SK-N-SH (cell line): Measurements from ENCODE around the gene YBX2. TPM values are rescaled to one million over a fixed set of nuclear protein-coding genes. Genes with fewer than 3 reads are reported as not detected.
A peak's percentile ranks its signal among the peaks of the same experiment; 100 is the strongest.

Experiments
- CTCF ChIA-PET: fragments of 300-600, 350-600 bp; formaldehyde crosslinking; extraction: SDS; loops from one replicate; lab custom pipeline; 2021; lab: Yijun Ruan, JAX
- POLR2A ChIA-PET: fragments of 350-600 bp; sonication (Branson Sonifier 250); formaldehyde crosslinking; extraction: SDS; loops from one replicate; lab custom pipeline; 2020; ENCODE audit warnings: antibody characterized with exemption, inconsistent platforms; lab: Yijun Ruan, JAX
- DNase-seq: peaks from one replicate; pipeline ENCODE4 v3.0.0; 2012
- H2AFZ ChIP-seq: fragments of 200-600 bp; sonication (generic); 2 replicates; pipeline ENCODE4 v1.8.1; 2016; ENCODE audit warnings: antibody characterized with exemption, mild to moderate bottlenecking, low read depth
- H3F3A ChIP-seq: fragments of 200-600 bp; sonication (generic); replicated peaks from 2 replicates; pipeline ENCODE3; 2016; ENCODE audit warnings: antibody characterized with exemption, mild to moderate bottlenecking; ENCODE audit not compliant: insufficient read depth
- H3K27ac ChIP-seq, 2 experiments: fragments of 200-500 bp in 1 of 2; fragments of 200-600 bp in 1 of 2; sonication (Bioruptor generic) in 1 of 2; sonication (generic), shearing (Covaris generic) in 1 of 2; 2 replicates each; pipeline versions ENCODE4 v1.5.1 to v1.6.1; 2014 to 2016; ENCODE audit warnings: low read depth in 2 of 2, inconsistent platforms in 1 of 2, low read length in 1 of 2, mild to moderate bottlenecking in 1 of 2, mixed read lengths in 1 of 2
- H3K27me3 ChIP-seq: fragments of 200-600 bp; sonication (generic), shearing (Covaris generic); 2 replicates; pipeline ENCODE4 v1.6.1; 2016; ENCODE audit warnings: mixed run types; ENCODE audit not compliant: insufficient read depth
- H3K36me3 ChIP-seq, 2 experiments: fragments of 200-500 bp in 1 of 2; fragments of 200-600 bp in 1 of 2; sonication (Bioruptor generic) in 1 of 2; sonication (generic) in 1 of 2; replicated peaks in 1 of 2; 2 replicates each; pipeline versions ENCODE3 to v1.5.1; 2014 to 2016; ENCODE audit warnings: low read length in 1 of 2, mild to moderate bottlenecking in 1 of 2; ENCODE audit not compliant: insufficient read depth in 2 of 2, control insufficient read depth in 1 of 2
- H3K4me1 ChIP-seq, 2 experiments: fragments of 200-500 bp in 1 of 2; fragments of 200-600 bp in 1 of 2; sonication (Bioruptor generic) in 1 of 2; sonication (generic), shearing (Covaris generic) in 1 of 2; 2 replicates each; pipeline versions ENCODE4 v1.5.1 to v1.6.1; 2014 to 2016; ENCODE audit warnings: low read depth in 1 of 2, low read length in 1 of 2, mixed run types in 1 of 2; ENCODE audit not compliant: insufficient read depth in 2 of 2, control insufficient read depth in 1 of 2
- H3K4me2 ChIP-seq: fragments of 200-600 bp; sonication (generic), shearing (Covaris generic); 2 replicates; pipeline ENCODE4 v1.6.1; 2017; ENCODE audit warnings: mixed run types
- H3K4me3 ChIP-seq, 2 experiments: fragments of 200-500 bp in 1 of 2; fragments of 200-600 bp in 1 of 2; sonication (Bioruptor generic) in 1 of 2; sonication (generic), shearing (Covaris generic) in 1 of 2; 2 replicates each; pipeline versions ENCODE4 v1.5.1 to v1.8.1; 2014 to 2016; ENCODE audit warnings: low read depth in 2 of 2, inconsistent platforms in 1 of 2, low read length in 1 of 2, mild to moderate bottlenecking in 1 of 2, mixed read lengths in 1 of 2, moderate library complexity in 1 of 2
- H3K79me2 ChIP-seq: fragments of 200-600 bp; sonication (generic); 2 replicates; pipeline ENCODE4 v1.8.1; 2017; ENCODE audit warnings: mild to moderate bottlenecking; ENCODE audit not compliant: insufficient read depth
- H3K9ac ChIP-seq: fragments of 200-600 bp; sonication (generic); 2 replicates; pipeline ENCODE4 v1.6.1; 2017; ENCODE audit warnings: mixed run types
- H3K9me2 ChIP-seq: fragments of 200-600 bp; sonication (generic); 2 replicates; pipeline ENCODE4 v1.6.1; 2017; ENCODE audit warnings: mixed run types
- H3K9me3 ChIP-seq: fragments of 200-600 bp; sonication (generic); 2 replicates; pipeline ENCODE4 v1.6.1; 2017; ENCODE audit warnings: mixed run types, mild to moderate bottlenecking, moderate library complexity
- H4K20me1 ChIP-seq: fragments of 200-600 bp; sonication (generic); 2 replicates; pipeline ENCODE4 v1.6.1; 2017; ENCODE audit warnings: mild to moderate bottlenecking, mixed run types; ENCODE audit not compliant: insufficient read depth
- CHD2 ChIP-seq: fragments of 150-350 bp; IDR thresholded peaks from 2 replicates; pipeline ENCODE4 v1.6.1; 2018; ENCODE audit warnings: low read length; ENCODE audit not compliant: partially characterized antibody
- EP300 ChIP-seq, 2 experiments: IDR thresholded peaks; 2 replicates each; pipeline versions ENCODE4 v1.4.0 to v1.6.1; 2012; ENCODE audit warnings: borderline replicate concordance in 1 of 2, low read depth in 1 of 2, low read length in 1 of 2
- EZH2phosphoT487 ChIP-seq: fragments of 200-600 bp; sonication (generic); IDR thresholded peaks from 2 replicates; pipeline ENCODE4 v1.6.1; 2017; ENCODE audit warnings: low read depth, mixed run types, mild to moderate bottlenecking, antibody characterized with exemption, moderate library complexity, borderline replicate concordance
- FOSL2 ChIP-seq: IDR thresholded peaks from 2 replicates; pipeline ENCODE4 v1.4.0; 2012; ENCODE audit warnings: low read depth, mild to moderate bottlenecking, moderate library complexity, borderline replicate concordance
- FOXJ3 ChIP-seq: sonication (generic); formaldehyde crosslinking; IDR thresholded peaks from 2 replicates; pipeline ENCODE4 v1.5.1; 2020; ENCODE audit warnings: mild to moderate bottlenecking, missing genetic modification reagents
- GABPA ChIP-seq: IDR thresholded peaks from 2 replicates; pipeline ENCODE4 v1.4.0; 2012; ENCODE audit warnings: low read depth, mild to moderate bottlenecking
- GATA2 ChIP-seq: sonication (generic); formaldehyde crosslinking; IDR thresholded peaks from 2 replicates; pipeline ENCODE4 v1.5.0; 2020; ENCODE audit warnings: mild to moderate bottlenecking, missing genetic modification reagents
- JUND ChIP-seq: IDR thresholded peaks from 2 replicates; pipeline ENCODE4 v1.4.0; 2012
- MEF2A ChIP-seq: IDR thresholded peaks from 2 replicates; pipeline ENCODE4 v1.4.0; 2012; ENCODE audit warnings: low read depth, borderline replicate concordance
- NFIC ChIP-seq: IDR thresholded peaks from 2 replicates; pipeline ENCODE4 v1.4.0; 2012; ENCODE audit warnings: borderline replicate concordance
- NRF1 ChIP-seq: IDR thresholded peaks from 2 replicates; pipeline ENCODE4 v1.6.1; 2012; ENCODE audit warnings: low read depth, mild to moderate bottlenecking, low read length
- RAD21 ChIP-seq: IDR thresholded peaks from 2 replicates; pipeline ENCODE4 v1.6.1; 2012; ENCODE audit warnings: mild to moderate bottlenecking, low read length
- SIN3A ChIP-seq: IDR thresholded peaks from 2 replicates; pipeline ENCODE4 v1.6.1; 2012; ENCODE audit warnings: low read depth, mild to moderate bottlenecking, low read length, moderate library complexity, borderline replicate concordance
- TAF1 ChIP-seq: IDR thresholded peaks from 2 replicates; pipeline ENCODE4 v1.6.1; 2012; ENCODE audit warnings: low read depth, mild to moderate bottlenecking, low read length, moderate library complexity, borderline replicate concordance
- TCF12 ChIP-seq: IDR thresholded peaks from 2 replicates; pipeline ENCODE4 v1.4.0; 2012
- TEAD4 ChIP-seq: IDR thresholded peaks from 2 replicates; pipeline ENCODE4 v1.4.0; 2012; ENCODE audit warnings: mild to moderate bottlenecking, borderline replicate concordance; ENCODE audit not compliant: insufficient read depth
- YY1 ChIP-seq: IDR thresholded peaks from 2 replicates; pipeline ENCODE4 v1.4.0; 2012; ENCODE audit warnings: low read depth, mild to moderate bottlenecking
- WGBS: methylation state at CpG from one replicate; pipeline ENCODE4 v1.1.6; 2017; ENCODE audit warnings: low lambda C conversion rate; 5-methylcytosine and 5-hydroxymethylcytosine counted together
- polyA plus RNA-seq, 3 experiments: library from polyadenylated mRNA; depleted of rRNA; stranded (reverse); fragments of >200 nt; gene quantifications; 2 replicates each; pipeline ENCODE4 v1.2.3, GENCODE V29; 2012
- TF ChIP-seq, protein P1 (sequence below): fragments of 150-350 bp; IDR thresholded peaks from 2 replicates; pipeline ENCODE4 v1.6.1; 2017; ENCODE audit warnings: antibody characterized with exemption, low read length, low read depth, borderline replicate concordance
- TF ChIP-seq, protein P2 (sequence below): IDR thresholded peaks from 2 replicates; pipeline ENCODE4 v1.4.0; 2012; ENCODE audit warnings: low read depth
- TF ChIP-seq, protein P3 (sequence below): fragments of 150-350 bp; IDR thresholded peaks from 2 replicates; pipeline ENCODE4 v1.6.1; 2016; ENCODE audit warnings: mild to moderate bottlenecking, low read depth, low read length
- TF ChIP-seq, protein P4 (sequence below): IDR thresholded peaks from 2 replicates; pipeline ENCODE4; 2012
- TF ChIP-seq, protein P5 (sequence below): fragments of 200-600 bp; sonication (generic); IDR thresholded peaks from 2 replicates; pipeline ENCODE4 v1.6.1; 2017; ENCODE audit warnings: antibody characterized with exemption, mild to moderate bottlenecking, moderate library complexity

YBX2 gene
- polyA plus RNA-seq, 1 of the 3 experiments (the other 2 are of a cell fraction) = 0.54 TPM

DNA sequence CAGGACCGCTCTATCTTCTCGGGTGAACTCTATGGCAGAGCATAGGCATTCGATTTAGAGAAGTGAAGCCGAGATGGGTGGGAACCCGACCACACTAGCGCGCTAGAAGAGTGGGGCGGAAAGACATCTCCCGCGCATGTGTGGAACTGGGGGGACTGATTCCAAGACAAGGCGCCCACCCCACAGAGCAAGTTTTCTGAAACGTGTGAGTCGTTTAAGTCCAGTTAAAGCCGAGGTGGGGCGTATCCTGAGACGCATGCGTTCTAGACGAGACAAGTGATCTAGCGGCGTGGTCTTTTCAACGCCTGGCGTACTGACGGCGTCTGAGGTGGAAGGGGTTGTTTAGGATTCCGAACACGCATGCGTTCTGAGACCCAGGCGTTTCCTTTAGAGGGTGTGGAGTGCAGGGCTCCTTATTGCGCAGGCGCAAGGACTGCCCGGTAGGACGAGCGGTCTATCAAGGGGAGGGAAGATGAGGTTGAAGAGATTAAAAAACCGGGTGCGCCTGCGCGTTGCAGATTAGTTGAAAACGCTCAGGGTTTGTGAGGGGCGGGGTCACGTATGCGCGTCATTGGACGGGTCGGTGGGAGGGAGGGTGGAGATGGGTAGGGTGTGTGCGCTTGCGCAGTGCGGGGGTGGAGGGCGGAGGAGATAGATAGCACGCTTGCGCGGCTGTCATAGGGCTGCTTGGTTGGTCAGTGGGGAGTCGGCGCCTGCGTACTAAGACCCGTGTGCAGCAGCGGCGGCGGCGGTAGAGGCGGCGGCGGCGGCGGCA lies 12.7 kb upstream of the YBX2 start, which contains the start of gene EIF5A (continued):
- no peak for TF ChIP-seq NFIC
- TF ChIP-seq SIN3A = 0 out of 2 replicates have a peak, but pooled peaks have one; percentile 27
- TF ChIP-seq, protein P1, sequence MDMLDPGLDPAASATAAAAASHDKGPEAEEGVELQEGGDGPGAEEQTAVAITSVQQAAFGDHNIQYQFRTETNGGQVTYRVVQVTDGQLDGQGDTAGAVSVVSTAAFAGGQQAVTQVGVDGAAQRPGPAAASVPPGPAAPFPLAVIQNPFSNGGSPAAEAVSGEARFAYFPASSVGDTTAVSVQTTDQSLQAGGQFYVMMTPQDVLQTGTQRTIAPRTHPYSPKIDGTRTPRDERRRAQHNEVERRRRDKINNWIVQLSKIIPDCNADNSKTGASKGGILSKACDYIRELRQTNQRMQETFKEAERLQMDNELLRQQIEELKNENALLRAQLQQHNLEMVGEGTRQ = no peak
- no peak for TF ChIP-seq RAD21
- TF ChIP-seq EP300 (IDR thresholded peaks at IDR 0.05; ENCODE audit: borderline replicate concordance in 1 of 2, low read depth in 1 of 2, low read length in 1 of 2) = no peak
- no peak for TF ChIP-seq FOXJ3 (CRISPR knock-in tag)
- peak; percentile 93 for TF ChIP-seq NRF1
- TF ChIP-seq GABPA = peak; percentile 47
- TF ChIP-seq JUND = no peak
- TF ChIP-seq CHD2 = no peak
- no peak for TF ChIP-seq TEAD4

DNA sequence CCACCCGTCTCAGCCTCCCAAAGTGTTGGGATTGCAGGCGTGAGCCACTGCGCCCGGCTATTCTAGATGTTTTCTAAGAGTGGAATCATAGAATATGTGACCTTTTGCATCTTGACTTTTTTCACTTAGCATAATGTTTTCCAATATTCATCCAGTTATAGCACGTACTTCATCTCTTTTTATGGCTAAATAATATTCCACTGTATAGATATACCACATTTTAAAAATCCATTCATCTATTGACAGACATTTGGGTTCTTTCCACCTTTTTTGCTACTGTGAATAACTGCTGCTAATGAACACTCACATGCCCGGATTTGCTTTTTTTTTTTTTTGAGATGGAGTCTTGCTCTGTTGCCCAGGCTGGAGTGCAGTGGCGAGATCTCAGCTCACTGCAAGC lies 9.7 kb upstream of the YBX2 start:
- Histone ChIP-seq H3K9me3 (no peaks in the 10 kb centered on the region), H3K4me2 (no peak overlapping the region), H2AFZ (no peak overlapping the region), H3F3A (peaks cover 17% of the 10 kb centered on the region), H3K36me3 (peaks cover 0 to 1% of the 10 kb centered on the region in 2 experiments), H3K4me3 (no peak overlapping the region), H3K4me1 (peaks cover 1 to 2% of the 10 kb centered on the region in 2 experiments; a peak in 3 of 4 replicates), H3K27me3 (no peaks in the 10 kb centered on the region), H3K79me2 (peaks cover 17% of the 10 kb centered on the region), H3K27ac (no peak overlapping the region), H3K9me2 (no peaks in the 10 kb centered on the region), H3K9ac (no peak overlapping the region), H4K20me1 (peaks cover 9% of the 10 kb centered on the region)
- CTCF ChIA-PET = interaction anchor here (1.1 to 3.6 kb wide), 2 partner anchors 23 to 259 kb away, joined by 3 to 14 read pairs; partner anchors contain the start of gene SLC2A4
- DNase-seq = no peak
- 88% methylated on average over 7 of the region's 7 CpGs for WGBS
- POLR2A ChIA-PET = no interaction called here
- TF ChIP-seq TAF1 (no peak), YY1 (no peak), EZH2phosphoT487 (no peak), TEAD4 (no peak), GATA2 (CRISPR knock-in tag) (no peak), NRF1 (no peak), FOXJ3 (CRISPR knock-in tag) (no peak), RAD21 (no peak), TCF12 (no peak), MEF2A (no peak), FOSL2 (no peak), NFIC (no peak)
- TF ChIP-seq, protein P2, sequence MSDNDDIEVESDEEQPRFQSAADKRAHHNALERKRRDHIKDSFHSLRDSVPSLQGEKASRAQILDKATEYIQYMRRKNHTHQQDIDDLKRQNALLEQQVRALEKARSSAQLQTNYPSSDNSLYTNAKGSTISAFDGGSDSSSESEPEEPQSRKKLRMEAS = no peak
- TF ChIP-seq, protein P3, sequence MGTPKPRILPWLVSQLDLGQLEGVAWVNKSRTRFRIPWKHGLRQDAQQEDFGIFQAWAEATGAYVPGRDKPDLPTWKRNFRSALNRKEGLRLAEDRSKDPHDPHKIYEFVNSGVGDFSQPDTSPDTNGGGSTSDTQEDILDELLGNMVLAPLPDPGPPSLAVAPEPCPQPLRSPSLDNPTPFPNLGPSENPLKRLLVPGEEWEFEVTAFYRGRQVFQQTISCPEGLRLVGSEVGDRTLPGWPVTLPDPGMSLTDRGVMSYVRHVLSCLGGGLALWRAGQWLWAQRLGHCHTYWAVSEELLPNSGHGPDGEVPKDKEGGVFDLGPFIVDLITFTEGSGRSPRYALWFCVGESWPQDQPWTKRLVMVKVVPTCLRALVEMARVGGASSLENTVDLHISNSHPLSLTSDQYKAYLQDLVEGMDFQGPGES = no peak
- TF ChIP-seq, protein P4, sequence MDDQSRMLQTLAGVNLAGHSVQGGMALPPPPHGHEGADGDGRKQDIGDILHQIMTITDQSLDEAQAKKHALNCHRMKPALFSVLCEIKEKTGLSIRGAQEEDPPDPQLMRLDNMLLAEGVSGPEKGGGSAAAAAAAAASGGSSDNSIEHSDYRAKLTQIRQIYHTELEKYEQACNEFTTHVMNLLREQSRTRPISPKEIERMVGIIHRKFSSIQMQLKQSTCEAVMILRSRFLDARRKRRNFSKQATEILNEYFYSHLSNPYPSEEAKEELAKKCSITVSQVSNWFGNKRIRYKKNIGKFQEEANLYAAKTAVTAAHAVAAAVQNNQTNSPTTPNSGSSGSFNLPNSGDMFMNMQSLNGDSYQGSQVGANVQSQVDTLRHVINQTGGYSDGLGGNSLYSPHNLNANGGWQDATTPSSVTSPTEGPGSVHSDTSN = no peak
- TF ChIP-seq, protein P5, sequence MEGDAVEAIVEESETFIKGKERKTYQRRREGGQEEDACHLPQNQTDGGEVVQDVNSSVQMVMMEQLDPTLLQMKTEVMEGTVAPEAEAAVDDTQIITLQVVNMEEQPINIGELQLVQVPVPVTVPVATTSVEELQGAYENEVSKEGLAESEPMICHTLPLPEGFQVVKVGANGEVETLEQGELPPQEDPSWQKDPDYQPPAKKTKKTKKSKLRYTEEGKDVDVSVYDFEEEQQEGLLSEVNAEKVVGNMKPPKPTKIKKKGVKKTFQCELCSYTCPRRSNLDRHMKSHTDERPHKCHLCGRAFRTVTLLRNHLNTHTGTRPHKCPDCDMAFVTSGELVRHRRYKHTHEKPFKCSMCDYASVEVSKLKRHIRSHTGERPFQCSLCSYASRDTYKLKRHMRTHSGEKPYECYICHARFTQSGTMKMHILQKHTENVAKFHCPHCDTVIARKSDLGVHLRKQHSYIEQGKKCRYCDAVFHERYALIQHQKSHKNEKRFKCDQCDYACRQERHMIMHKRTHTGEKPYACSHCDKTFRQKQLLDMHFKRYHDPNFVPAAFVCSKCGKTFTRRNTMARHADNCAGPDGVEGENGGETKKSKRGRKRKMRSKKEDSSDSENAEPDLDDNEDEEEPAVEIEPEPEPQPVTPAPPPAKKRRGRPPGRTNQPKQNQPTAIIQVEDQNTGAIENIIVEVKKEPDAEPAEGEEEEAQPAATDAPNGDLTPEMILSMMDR = no peak
